Measurements from ENCODE around the gene MSI2. TPM values are rescaled to one million over a fixed set of nuclear protein-coding genes. Genes with fewer than 3 reads are reported as not detected.
"Not testable (repeated sequence)": the region's sequence is repeated elsewhere in the genome, so short reads cannot be mapped to it uniquely, and the experiment has no call there.

MSI2 gene
- total RNA-seq, 1 donor from 2014 or later: 67.9 TPM

GRCh38 chr17:57619061-57619937 is 363.0 kb downstream of the MSI2 start:
- Histone ChIP-seq H2AFZ (ENCODE audit: low read depth, low read length) (no peak overlapping the region), H3K9ac (ENCODE audit: low read length) (peak overlapping the region; percentile 24), H3K4me3 (ENCODE audit: insufficient read depth, low read depth, low read length) (no peak overlapping the region), H3K27me3 (ENCODE audit: insufficient read depth, low read length) (no peaks in the 10 kb centered on the region), H3K36me3 (ENCODE audit: insufficient read depth, low read length) (no peaks in the 10 kb centered on the region), H3K79me2 (ENCODE audit: insufficient read depth, low read length) (no peaks in the 10 kb centered on the region), H3K27ac (ENCODE audit: low read depth, low read length) (peak overlapping the region; percentile 62), H3K4me1 (ENCODE audit: insufficient read depth, low read length) (peaks cover 30% of the 10 kb centered on the region), H4K20me1 (ENCODE audit: insufficient read depth, low read length) (no peaks in the 10 kb centered on the region), H3K4me2 (ENCODE audit: low read length) (peak overlapping the region; percentile 51), H3K9me3 (ENCODE audit: insufficient read depth, low read depth, low read length) (no peaks in the 10 kb centered on the region)
- FAIRE-seq: no peak
- Mint-ChIP-seq H3K9me3 (ENCODE audit: unreplicated experiment) (peaks cover 2% of the 10 kb centered on the region), H3K27ac (ENCODE audit: unreplicated experiment) (no peak overlapping the region), H3K4me1 (ENCODE audit: low read depth, unreplicated experiment) (peaks cover 22% of the 10 kb centered on the region), H3K36me3 (ENCODE audit: low read depth, unreplicated experiment) (peaks cover 23% of the 10 kb centered on the region), H3K27me3 (ENCODE audit: low read depth, unreplicated experiment) (no peaks in the 10 kb centered on the region), H3K4me3 (ENCODE audit: unreplicated experiment) (no peak overlapping the region)
- DNase-seq (ENCODE audit: low read depth): peak; percentile 92
- TF ChIP-seq CTCF (IDR thresholded peaks at IDR 0.05; ENCODE audit: insufficient read depth, low read depth, low read length) (no peak), EZH2 (IDR thresholded peaks at IDR 0.05; ENCODE audit: insufficient read depth, low read length) (no peak)

- Histone ChIP-seq H3K36me3 (ENCODE audit: insufficient read depth, low read length) (no peaks in the 10 kb centered on the region), H4K20me1 (ENCODE audit: insufficient read depth, low read length) (no peaks in the 10 kb centered on the region), H3K27me3 (ENCODE audit: insufficient read depth, low read length) (no peaks in the 10 kb centered on the region), H3K27ac (ENCODE audit: low read depth, low read length) (no peak overlapping the region), H2AFZ (ENCODE audit: low read depth, low read length) (no peak overlapping the region), H3K4me1 (ENCODE audit: insufficient read depth, low read length) (peaks cover 30% of the 10 kb centered on the region), H3K4me3 (ENCODE audit: insufficient read depth, low read depth, low read length) (no peak overlapping the region), H3K9me3 (ENCODE audit: insufficient read depth, low read depth, low read length) (no peaks in the 10 kb centered on the region), H3K79me2 (ENCODE audit: insufficient read depth, low read length) (no peaks in the 10 kb centered on the region), H3K9ac (ENCODE audit: low read length) (no peak overlapping the region), H3K4me2 (ENCODE audit: low read length) (no peak overlapping the region)
- no peak overlapping the region for H3K27ac Mint-ChIP-seq (ENCODE audit: unreplicated experiment)
- peaks cover 22% of the 10 kb centered on the region for H3K4me1 Mint-ChIP-seq (ENCODE audit: low read depth, unreplicated experiment)
- FAIRE-seq (no peak), DNase-seq (ENCODE audit: low read depth) (no peak)
- no peak for TF ChIP-seq CTCF (IDR thresholded peaks at IDR 0.05; ENCODE audit: insufficient read depth, low read depth, low read length)
- TF ChIP-seq EZH2 (IDR thresholded peaks at IDR 0.05; ENCODE audit: insufficient read depth, low read length): no peak
- peaks cover 22% of the 10 kb centered on the region for H3K36me3 Mint-ChIP-seq (ENCODE audit: low read depth, unreplicated experiment)
- peaks cover 2% of the 10 kb centered on the region for H3K9me3 Mint-ChIP-seq (ENCODE audit: unreplicated experiment)
- no peak overlapping the region for H3K4me3 Mint-ChIP-seq (ENCODE audit: unreplicated experiment)
- no peaks in the 10 kb centered on the region for H3K27me3 Mint-ChIP-seq (ENCODE audit: low read depth, unreplicated experiment)
Measured at GRCh38 chr17:57620576-57620975, 364.3 kb downstream of the MSI2 start.

GRCh38 chr17:57621791-57622190 is 365.5 kb downstream of the MSI2 start:
- H4K20me1 ChIP-seq (ENCODE audit: insufficient read depth, low read length); H3K9ac ChIP-seq (ENCODE audit: low read length); H3K9me3 Mint-ChIP-seq (ENCODE audit: unreplicated experiment); H3K27ac Mint-ChIP-seq (ENCODE audit: unreplicated experiment); H3K4me3 ChIP-seq (ENCODE audit: insufficient read depth, low read depth, low read length); H3K27me3 ChIP-seq (ENCODE audit: insufficient read depth, low read length); H2AFZ ChIP-seq (ENCODE audit: low read depth, low read length); H3K79me2 ChIP-seq (ENCODE audit: insufficient read depth, low read length); H3K4me2 ChIP-seq (ENCODE audit: low read length); H3K27ac ChIP-seq (ENCODE audit: low read depth, low read length); DNase-seq (ENCODE audit: low read depth); H3K27me3 Mint-ChIP-seq (ENCODE audit: low read depth, unreplicated experiment); H3K9me3 ChIP-seq (ENCODE audit: insufficient read depth, low read depth, low read length); FAIRE-seq; H3K36me3 ChIP-seq (ENCODE audit: insufficient read depth, low read length); H3K4me3 Mint-ChIP-seq (ENCODE audit: unreplicated experiment): not testable (repeated sequence)
- Mint-ChIP-seq H3K36me3 (ENCODE audit: low read depth, unreplicated experiment) (peaks cover 15% of the 10 kb centered on the region), H3K4me1 (ENCODE audit: low read depth, unreplicated experiment) (peaks cover 22% of the 10 kb centered on the region)
- H3K4me1 ChIP-seq (ENCODE audit: insufficient read depth, low read length): peaks cover 30% of the 10 kb centered on the region
